ENCODE measurements around the gene C15orf62.

C15orf62 gene

DNA sequence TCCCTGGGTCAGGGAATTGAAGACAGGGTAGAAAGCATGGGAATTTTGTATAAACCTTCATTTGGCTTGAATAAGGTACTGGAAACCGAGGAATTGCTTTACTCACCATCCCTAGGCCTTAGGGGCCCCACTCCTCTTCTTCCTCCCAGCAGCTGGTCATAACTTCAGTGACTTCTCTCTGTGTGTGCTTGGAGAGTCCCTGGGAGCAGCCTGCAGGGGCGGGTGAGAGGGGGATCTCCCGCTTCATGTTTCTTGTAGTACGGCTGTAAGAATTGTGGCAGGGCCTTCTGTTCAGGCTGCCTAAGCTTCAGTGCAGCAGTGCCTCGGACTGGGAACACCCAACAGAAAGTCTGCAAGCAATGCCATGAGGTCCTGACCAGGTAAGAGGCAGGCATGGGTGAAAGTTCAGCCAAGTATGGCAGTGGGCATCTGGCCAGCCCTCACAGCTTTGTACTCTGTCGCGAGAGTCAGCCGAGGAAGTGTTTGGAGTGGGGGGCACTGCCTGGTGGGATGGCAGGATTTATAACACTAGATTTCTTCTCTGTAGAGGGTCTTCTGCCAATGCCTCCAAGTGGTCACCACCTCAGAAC, 39.2 kb downstream of the C15orf62 start:
- no peak for DNase-seq (ENCODE audit: low read depth in 4 of 4, low spot score in 1 of 4)

DNA sequence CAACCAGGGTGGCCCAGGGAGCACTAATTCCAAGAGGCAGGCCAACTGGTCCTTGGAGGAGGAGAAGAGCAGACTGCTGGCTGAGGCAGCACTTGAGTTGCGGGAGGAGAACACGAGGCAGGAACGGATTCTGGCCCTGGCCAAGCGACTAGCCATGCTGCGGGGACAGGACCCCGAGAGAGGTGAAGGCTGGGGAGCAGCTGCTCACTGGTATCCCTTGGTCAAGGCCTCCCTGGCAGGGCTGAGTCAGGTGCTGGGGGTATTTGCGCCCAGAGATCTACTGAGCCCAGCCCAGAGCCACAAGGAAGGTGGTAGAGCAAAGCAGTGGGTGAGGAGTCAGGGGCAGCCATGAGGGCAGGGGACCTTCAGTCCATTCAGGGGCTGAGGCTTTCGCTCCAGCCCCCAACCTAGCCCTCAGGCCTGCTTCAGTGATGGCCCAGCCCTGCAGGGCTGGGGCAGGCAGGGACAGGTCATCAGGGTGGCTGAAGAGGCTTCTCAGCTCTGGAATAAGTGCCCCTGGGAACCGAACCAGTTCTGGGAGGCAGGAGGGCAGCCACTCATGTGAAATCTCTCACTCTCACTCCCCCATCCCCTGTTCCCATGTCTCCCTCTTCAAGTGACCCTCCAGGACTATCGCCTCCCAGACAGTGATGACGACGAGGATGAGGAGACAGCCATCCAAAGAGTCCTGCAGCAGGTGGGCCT, 43.1 kb downstream of the C15orf62 start:
- DNase-seq (ENCODE audit: low read depth in 4 of 4, low spot score in 1 of 4): no peak

DNA sequence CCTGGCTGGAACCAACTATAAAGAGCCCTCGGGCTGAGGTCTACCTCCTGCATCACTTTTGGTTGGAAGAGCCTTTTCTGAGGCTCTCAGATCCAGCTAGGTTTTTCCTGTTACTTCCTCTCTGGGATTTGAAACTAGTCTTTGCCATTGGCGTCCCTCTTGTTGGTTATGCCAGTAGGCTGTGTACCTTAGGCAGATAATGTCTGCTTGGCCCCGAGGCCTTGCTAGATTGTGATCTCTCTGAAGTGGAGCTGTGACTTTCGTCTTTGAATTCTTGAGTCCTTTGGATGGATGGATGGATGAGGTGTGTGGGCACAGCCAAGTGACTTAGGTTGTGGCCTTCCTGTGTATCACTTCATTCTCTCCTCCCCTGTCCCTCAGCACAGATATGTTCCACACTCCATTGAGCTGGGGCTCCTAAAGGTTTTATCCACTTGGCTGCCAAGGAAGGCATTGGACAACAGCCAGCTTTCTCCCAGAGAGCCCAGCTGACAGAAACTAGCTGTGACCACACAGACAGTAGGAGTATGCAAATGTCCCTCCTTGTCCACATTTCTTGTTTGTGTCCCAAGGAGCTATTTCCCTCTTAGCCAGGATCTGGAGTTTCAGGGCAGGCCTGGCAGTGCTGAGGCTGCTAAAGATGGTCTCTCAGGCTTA, 45.4 kb downstream of the C15orf62 start:
- no peak for DNase-seq (ENCODE audit: low read depth in 4 of 4, low spot score in 1 of 4)

DNA sequence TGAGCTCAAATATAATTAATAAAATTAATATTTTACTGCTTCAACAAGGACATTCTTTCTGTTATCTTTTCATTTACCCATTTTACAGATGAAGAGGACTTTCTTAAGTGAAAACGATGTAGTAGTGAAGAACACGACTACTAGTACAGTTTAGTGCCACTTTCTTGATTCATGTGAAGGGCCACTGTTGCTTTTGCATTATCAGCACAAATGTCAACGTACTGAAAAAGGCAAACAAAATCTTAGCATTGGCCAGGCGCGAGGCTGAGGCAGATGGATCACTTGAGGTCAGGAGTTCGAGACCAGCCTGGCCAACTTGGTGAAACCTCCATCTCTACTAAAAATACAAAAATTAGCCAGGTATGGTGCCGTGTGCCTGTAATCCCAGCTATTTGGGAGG, 49.3 kb downstream of the C15orf62 start:
- DNase-seq (ENCODE audit: low read depth in 4 of 4, low spot score in 1 of 4): no peak

DNA sequence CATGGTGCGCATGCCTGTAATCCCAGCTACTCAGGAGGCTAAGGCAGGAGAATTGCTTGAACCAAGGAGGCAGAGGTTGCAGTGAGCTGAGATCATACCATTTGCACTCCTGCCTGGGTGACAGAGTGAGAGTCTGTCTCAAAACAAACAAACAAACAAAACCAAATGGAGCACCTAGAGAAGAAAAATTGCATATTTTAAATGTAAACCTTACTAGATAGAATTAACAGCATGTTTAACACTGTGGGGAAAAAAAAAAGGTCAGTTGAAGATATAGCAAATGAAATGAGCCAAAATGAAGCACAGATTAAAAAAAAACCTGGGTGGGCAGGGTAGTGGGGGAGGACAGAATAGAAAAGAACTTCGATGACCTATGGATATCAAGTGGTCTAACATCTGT, 51.4 kb downstream of the C15orf62 start:
- no peak for DNase-seq (ENCODE audit: low read depth in 4 of 4, low spot score in 1 of 4)

Measured in stimulated activated CD4-positive, alpha-beta T cell treated with anti-CD3 and anti-CD28 coated beads, Interleukin-1b, Interleukin-23, amount 100 ng/mL, for 24 hours (primary cell).